Kidney tubule cell (primary cell): ENCODE measurements around the gene LIN28B.
"Not testable (repeated sequence)": the region's sequence is repeated elsewhere in the genome, so short reads cannot be mapped to it uniquely, and the experiment has no call there.

Experiments
- DNase-seq: peaks from one replicate; pipeline ENCODE4 v3.0.0-alpha.2; 2018; ENCODE audit warnings: low spot score

The LIN28B gene

DNA sequence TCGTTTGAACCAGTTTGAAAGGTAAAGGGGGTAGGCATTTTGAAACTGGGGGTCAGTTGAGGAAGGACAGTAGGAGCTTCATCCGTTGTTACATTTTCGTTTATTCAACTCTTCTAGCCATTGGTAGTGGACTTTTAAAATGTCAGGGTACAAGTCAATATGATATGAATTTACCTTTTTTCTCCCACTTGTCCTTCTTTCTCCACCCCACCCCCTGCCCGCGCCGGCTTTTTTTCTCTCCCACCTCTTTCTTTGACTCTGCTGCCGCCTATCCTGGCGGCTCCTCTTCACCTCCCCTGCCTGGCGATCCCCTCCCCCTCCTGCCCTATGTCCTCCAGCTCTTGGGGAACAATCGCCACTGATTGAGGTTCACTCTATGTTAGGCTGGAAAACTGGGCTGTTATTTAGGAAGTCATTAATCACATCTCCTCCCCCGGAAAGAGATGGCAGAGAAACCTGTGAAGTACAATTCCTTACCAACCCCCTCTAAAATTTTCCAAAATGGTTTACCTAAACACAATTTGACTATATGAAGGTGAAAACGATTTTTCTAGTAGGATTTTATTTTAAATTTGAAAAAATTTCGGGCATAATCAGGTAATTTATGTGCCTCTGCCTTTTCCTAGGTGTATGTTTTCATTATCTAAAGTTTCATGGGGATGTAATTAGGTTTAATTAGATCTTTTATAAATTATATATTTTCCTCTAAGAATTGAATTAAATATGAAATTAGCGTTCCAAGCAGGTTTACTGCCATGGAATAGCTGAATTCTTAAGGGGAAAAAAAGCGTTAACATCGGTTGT, 778 bp upstream of the LIN28B start:
- no peak for DNase-seq

DNA sequence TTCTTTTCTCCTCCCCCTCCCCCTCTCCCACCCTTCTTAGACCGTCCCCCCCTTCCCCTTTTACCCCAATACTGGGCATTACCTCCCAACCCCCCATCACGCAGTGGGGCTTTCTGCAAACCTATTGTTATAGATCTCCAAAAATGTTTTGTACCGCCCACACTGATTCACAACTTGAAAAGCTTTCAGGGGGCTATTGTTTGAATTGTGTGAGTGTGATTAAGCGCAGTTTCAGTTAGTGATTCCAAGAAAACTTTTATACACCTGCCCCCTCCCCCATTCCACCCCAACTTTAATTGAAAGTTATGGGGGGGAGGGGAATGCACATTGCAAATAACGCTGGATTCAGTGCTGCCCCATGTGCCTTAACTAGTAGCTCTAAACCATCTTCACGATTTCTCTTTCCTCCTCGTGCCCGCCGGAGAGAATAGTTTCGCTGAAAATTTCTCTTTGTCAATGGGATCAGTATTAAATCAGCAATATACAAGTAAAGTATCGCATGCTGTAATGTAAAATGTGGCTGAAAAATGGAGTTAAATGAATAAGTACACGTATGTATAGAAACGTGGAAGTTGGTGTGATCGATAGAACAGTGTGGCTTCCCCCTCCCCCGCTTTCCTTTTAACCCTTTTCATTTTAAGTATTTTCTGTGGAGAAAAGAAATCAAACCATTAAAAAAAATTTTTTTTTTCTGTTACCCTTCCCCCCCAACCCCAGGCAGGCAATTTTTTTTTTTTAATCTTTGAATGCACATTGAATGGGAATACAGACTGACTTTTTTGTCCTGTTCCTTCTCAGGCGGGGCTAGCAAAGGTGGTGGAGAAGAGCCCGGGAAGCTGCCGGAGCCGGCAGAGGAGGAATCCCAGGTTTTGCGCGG, 632 bp downstream of the LIN28B start:
- no peak for DNase-seq

DNA sequence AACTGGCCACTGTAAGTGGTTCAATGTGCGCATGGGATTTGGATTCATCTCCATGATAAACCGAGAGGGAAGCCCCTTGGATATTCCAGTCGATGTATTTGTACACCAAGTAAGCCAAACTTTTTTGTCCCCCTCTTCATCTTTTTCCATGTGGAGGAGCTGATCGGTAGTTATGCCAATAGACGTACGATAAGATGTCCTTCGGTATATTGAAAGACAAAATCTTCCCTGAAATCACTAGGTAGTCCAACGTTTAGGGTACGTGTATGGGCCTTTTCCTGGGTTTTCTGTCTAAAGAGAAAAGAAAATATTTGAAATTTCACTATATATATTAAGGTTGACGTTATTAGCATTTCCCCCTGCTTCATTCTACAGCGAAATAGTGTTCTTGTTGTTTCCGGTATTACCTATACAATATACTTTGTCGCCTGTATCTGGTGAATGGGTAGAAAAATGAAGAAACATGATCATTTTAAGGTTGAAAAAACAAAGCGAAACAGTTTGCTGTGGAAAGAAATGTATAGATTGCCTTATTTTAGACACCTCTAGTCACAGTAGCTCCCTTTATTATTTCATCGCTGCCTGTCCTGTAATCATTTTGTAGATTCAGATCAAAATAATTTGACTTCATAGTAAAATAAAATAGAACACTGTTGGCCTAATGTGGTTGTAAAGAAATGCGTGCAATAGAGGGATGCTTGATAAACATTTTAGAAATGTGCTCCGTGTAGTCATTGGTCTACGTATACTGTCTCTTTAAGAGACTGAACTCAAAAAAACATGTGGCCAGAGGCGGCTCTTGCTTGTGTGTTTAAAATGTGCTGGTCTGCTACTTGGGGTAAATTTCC, 1.5 kb downstream of the LIN28B start:
- no peak for DNase-seq

DNA sequence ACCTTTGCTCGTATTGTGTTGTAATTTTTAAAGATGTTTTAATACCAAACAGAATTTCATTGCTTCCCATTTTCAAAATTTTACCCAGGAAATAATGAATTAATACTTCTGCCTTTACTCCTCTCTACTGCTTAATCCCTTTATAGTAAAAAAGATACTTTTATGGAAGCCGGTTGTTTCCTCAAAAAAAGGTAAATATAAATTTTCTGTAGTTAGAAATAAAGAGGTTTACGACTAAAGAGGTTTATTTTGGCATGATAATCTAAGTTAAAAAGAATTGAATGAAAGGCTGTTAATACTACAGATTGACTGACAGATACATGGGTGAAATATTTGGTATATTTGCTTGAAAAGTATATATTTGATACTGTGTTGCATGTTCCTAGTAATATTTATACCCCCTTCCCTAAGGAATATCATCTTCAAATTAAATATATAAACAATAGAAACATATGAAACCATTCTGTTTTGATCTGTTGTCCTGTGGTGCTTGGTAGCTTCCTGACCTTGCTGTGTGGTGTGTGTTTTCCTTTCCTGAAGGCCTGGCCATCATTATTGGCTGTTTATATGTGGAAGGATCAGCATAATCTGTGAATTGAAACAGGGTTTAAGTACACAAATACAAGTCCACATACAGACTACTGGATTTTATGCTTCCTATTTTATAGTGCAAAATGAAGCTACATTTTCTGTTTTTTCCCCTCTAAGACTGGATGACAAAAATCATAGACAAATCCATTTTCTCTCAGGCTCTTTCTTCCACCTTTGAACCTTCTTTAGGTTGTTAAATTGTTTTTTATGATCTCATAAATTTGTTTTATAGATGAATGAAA, 2.3 kb downstream of the LIN28B start:
- no peak for DNase-seq

DNA sequence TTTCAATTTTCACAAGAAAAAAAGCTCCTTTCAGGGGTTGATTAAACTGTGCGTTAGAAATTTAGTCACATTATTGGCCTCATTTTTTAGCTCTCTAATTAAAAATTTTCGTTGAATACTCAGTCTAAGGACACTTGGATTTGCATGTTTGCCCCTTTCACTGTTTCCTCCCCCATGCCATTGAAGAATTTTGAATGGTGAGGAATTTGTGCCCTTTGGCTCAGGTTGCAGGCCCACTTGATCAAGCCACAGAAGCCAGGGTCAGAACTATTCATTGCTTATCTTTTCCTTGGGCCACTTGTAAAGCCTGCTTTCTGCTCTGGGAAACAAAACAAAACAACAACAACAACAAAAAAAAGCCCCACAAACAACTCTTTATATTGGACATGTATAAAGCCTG, 12.2 kb downstream of the LIN28B start:
- DNase-seq = no peak

DNA sequence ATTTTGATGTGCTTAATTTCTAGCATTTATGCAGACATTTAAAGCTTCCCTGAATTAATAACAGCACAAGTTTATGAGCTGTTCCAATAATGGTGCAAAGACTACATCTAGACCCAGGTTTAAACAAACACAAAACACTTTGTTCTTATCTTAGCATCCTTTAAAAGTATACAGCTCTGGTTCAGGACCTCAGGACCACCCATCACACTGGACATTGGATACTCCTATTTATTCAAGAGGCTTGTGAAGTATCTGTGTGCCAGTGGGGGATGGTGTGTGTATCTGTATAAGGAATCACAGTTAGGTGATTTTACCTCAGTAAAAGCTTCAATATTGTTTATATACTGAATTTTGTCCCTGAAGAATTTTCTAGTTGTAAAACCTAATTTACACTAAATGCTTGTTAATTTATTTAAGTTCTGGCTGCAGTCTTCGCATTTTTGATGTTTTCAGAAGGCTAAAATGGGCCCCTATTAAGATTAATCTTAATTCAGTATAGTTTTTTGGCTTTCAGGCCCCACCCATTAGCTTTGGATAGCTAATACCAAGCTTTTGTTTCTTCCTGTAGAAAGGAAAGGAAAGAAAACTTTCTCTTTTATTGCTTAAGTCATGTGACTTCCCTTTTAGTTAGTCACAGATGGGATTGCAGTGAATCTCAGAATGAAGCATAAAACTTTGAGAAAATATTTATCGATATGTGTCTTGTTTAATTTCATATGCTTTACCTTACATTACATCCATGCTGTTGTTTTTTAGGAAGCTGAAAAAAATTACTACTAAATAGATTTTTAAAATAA, 13.1 kb downstream of the LIN28B start:
- DNase-seq = no peak

DNA sequence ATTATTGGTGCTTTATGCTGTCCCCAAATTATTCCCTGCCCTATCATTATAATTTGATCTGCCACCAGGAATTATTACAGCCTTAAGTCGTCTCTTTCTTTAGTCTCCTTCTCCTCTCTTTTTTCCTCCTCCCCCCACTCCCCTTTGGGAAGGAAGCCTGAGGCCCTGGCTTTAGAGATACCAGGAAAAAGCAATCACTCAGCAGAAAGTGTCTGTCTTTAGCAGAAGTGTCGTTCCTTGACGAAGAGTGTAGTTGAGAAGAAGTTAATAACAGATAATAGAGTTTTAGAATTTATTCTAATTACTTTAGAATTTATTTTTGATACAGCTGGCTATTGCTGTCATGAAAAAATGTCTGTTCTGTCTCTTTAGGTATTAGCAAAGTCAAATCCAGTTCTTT, 16.5 kb downstream of the LIN28B start:
- no peak for DNase-seq

DNA sequence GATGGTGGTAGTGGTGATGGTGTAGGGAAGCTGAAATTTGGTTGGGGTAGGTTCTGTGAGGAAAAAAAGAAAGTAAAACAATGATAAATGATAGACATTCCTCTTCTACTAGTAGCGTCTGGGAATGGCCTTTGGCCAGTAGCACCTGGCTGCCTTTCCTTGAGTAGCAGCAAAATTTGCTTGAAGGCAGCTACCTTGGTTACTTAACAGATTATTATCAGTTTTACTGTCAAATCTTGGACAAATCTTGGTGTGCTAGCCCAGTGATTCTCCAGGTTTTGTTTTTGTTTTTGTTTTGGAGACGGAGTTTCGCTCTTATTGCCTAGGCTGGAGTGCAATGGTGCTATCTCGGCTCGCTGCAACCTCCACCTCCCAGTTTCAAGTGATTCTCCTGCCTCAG, 26.4 kb downstream of the LIN28B start:
- DNase-seq = no peak

DNA sequence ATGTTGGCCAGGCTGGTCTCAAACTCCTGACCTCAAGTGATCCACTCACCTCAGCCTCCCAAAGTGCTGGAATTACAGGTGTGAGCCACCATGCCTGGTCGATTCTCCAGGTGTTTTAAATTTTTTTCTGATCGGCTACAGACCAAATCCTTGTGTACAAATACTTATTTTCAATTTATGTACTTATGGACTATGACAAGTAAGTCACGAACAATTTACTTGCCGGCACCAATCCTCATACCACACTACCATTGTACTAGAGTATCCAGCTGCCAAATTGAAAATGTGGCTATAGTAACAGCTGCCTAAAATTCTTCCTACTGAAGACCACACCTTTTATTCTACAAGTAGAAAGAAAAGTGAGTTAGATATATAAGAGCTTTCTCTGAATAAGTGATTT, 26.9 kb downstream of the LIN28B start:
- no peak for DNase-seq

DNA sequence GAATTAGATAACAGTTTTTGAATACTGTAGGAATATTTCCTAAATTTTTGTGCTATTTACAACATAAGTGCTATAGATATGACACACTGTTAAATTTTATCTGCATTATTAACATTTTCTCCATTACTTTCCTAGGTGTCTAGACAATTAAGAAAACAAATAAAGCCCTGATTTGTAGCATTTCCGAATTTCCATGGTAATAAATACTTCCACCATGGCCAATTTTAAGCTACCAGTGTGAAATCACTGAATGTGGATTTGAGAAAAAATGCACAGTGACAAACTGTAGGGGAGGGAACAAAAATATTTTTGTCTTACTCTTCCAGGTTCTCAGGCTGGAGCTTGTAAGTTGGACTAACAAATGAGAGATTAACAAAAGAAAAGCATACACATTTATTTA, 27.9 kb downstream of the LIN28B start:
- DNase-seq = no peak

DNA sequence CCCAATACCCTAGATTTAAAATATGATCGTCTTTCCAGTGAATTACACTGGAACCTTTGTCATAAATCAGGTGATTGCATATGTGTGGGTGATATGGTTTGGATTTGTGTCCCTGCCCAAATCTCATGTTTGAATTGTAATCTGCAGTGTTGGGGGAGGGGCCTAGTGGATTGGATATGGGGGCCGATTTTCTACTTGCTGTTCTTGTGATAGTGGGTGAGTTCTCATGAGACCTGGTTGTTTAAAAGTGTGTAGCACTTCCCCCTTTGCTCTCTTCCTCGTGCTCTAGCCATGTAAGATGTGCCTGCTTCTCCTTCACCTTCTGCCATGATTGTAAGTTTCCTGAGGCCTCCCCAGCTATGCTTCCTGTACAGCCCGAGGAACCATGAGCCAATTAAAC, 29.0 kb downstream of the LIN28B start:
- DNase-seq = not testable (repeated sequence)

DNA sequence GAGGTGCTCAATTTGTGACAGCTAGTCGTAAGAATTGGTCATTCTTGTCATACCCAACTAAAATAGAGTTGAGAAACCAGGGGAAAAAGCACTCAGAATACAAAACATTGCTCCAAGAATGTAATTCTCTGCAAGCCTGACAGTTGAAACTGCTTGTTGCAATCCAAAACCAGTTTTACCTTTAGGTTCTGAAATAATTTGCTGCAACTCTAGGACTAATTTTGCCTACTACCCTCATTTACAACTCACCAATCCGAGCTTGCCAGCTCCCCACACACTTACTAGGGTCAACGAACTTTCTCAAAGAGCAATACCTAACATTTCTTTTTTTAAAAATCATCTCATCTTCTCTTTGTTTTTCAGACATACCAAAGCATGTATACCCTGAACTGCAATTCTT, 29.7 kb downstream of the LIN28B start:
- DNase-seq = no peak

DNA sequence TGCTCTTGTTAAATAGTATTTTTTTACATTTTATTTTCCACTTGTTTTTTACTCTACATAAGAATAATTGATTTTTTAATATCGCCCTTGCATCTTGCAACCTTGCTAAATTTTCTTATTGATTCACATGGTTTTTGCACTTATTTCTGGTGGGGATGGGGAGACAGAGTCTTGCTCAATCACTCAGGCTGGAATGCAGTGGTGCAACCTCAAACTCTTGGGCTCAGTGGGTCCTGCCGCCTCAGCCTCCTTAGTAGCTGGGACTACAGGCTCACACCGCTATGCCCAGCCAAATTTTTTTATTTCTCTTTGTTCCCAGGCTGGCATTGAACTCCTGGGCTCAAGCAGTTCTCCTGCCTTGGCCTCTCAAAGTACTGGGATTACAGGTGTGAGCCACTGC, 30.3 kb downstream of the LIN28B start:
- DNase-seq = no peak

DNA sequence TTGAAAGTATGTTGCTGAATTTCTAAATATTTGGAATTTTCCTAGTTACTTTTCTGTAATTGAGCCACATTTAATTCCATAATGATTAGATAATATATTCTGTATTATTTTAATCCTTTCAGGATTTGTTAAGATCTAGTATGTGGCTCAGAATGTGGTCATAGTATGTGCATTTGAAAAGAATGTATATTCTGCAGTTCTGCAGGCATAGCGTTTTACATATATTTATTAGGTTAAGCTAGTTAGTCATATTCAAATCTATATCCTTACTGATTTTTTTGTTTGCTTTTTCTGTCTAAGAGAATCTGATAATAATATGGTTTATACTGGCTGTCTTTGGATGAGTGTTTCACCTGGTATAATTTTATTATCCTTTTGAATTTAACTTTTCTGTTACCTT, 33.2 kb downstream of the LIN28B start:
- DNase-seq = no peak

DNA sequence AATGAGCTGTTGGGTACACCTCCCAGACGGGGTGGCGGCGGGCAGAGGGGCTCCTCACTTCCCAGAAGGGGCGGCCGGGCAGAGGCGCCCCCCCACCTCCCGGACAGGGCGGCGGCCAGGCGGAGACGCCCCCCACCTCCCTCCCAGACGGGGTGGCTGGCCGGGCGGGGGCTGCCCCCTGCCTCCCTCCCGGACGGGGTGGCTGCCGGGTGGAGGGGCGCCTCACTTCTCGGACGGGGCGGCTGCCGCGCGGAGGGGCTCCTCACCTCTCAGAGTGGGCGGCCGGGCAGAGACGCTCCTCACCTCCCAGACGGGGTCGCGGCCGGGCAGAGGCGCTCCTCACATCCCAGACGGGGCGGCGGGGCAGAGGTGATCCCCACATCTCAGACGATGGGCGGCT, 34.2 kb downstream of the LIN28B start:
- not testable (repeated sequence) for DNase-seq

DNA sequence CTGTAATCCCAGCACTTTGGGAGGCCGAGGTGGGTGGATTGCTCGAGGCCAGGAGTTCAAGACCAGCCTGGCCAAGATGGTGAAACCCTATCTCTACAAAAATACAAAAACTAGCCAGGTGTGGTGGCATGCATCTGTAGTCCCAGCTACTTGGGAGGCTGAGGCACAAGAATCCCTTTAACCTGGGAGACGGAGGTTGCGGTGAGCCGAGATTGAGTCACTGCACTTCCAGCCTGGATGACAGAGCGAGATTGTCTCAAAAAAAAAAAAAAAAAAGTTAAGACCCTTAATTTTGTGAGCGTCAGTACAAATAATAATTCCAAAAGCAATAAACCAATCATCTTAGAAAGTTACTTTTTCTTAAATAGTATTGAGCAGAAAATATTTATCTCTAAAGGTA, 36.7 kb downstream of the LIN28B start:
- not testable (repeated sequence) for DNase-seq

DNA sequence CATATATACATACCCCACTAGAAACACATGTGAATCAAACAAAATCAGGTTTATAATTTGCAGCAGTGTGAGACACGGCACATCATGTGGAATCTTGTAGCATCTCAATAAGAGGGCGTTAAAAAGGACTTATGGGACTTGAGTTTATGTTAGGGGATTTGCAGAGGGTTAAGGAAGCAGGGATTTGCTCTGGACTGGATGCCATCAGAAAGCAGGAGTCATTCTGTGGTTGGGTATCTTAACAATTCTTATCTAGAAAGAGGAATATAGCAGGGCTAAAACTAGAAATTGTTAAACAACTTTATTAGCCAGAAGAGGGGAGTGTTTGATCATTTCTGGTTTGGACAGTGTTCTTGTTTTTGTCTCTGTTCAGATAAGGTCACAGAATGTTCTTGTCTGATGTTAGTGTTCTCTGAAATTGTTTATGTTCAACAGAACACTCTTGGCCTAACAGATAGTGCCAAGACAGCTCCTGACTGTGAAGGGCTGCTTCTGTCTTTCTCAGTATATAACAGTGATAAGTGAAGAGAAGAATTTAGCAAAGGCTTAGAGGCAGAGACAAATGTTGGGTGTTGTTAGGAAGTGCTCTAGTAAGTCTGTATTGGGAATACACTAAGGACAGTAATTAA, 39.2 kb downstream of the LIN28B start:
- DNase-seq = no peak

DNA sequence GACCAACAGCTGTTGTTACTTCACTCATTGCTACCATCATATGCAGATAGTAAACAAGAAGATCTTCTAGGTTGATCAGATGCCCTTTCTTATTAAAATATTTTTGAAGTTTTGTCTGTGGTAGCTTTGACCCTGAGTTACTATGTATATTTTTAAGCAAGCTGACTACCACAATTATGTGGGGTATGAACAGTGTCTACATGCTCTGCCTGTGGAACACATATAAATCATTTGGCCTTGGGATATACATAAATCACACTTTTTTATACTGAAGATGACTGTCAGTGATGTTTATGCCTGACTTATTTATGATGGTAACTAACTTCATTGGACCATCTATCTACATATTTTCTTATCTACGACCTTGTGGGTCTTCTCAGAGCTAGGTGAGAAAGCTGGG, 44.2 kb downstream of the LIN28B start:
- no peak for DNase-seq

DNA sequence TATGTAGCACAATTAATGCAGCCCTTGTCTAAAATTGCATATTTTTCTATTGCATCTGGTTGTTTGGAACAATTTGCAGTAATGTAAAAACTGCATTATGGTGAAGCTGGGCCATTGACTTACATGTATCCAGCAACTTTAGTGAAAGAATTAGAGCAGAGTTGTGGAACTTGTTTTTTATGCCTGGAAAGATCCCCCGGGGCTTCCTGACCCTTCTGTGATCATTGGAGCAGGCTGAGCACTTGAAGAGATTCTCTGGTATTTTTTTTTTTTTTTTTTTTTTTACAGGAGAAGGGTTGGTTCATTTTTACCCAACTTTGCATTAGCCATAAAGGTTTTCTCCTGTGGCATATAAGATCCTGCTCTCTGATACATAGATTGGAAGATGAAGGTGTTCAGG, 45.0 kb downstream of the LIN28B start:
- no peak for DNase-seq

DNA sequence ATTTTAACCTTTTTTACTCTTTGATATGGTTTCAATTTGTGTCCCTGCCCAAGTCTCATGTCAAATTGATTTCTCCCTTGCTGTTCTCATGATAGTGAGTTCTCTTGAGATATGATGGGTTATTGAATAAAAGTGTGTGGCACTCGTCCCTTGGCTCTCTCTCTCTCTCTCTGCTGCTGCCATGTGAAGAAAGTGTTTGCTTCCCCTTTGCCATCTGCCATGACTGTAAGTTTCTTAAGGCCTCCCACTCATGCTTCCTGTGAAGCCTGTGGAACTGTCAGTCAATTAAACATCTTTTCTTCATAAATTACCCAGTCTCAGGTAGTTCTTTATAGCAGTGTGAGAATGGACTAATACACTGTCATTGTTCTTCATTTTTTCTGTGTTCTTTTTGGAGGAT, 48.5 kb downstream of the LIN28B start:
- DNase-seq = no peak
